GM03348 (cell line): Measurements from ENCODE around the gene CYS1.
"Not testable (repeated sequence)": the region's sequence is repeated elsewhere in the genome, so short reads cannot be mapped to it uniquely, and the experiment has no call there.

Experiments
- DNase-seq: peaks from one replicate; pipeline ENCODE4 v3.0.0; 2012; ENCODE audit warnings: low spot score

CYS1 gene

GRCh38 chr2:10029875-10030223, 50.4 kb downstream of the CYS1 start:
- no peak for DNase-seq

GRCh38 chr2:10028988-10029874, 51.0 kb downstream of the CYS1 start:
- peak; percentile 49 for DNase-seq

- no peak for DNase-seq
These were observed 51.7 kb downstream of the CYS1 start for GRCh38 chr2:10028407-10028987.

- no peak for DNase-seq
These were observed 52.4 kb downstream of the CYS1 start for GRCh38 chr2:10027660-10028330.

DNA sequence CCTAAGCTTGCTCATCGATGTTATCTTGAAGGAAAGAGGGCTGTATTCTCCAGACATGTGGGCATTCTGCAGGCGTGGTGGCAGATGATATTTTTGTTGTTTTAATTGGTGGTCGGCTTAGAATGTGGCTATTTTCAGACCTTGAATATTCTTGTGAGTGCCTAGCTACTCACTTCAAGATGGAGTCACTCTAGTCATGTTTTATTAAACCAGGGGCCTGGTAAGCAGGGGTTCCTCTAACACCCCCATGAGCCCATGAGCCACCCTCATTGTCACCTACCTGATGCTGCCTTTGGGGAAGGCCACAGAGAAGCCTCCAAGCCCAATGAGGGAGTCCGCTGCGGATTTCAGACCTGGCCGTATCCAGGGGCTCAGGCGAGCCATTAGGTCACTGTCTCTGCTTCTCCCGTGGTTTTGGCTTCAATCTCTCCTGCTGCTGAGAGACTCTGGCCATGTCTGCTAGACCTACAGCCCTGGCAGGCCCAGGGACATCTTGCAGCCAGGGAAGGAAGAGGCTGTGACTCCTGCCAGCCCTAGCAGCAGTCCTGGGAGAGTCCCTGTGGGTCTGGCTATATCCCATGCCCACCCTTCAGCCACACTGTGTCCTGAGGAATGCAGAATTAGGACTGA, 53.2 kb downstream of the CYS1 start:
- DNase-seq, result no peak

GRCh38 chr2:10022966-10023662, 57.1 kb downstream of the CYS1 start:
- no peak for DNase-seq

DNA sequence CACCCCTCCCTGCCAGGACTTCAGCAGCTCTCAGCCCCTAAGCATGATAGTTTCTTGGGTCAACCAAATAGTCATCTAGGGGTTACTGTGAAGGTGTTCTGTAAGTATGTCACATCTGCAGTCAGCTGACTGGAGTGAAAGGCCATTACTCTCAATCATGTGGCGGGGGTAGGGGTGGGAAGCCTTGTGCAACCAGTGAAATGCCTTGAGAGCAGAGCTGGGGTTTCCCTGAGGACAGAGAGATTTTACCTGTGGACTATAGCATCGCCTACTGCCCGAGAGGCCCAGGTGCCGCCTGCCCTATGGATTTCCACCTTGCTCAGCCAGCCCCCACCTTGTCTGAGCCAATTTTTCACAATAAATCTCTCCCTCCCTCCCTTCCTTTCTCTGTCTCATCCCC, 57.8 kb downstream of the CYS1 start:
- no peak for DNase-seq

DNA sequence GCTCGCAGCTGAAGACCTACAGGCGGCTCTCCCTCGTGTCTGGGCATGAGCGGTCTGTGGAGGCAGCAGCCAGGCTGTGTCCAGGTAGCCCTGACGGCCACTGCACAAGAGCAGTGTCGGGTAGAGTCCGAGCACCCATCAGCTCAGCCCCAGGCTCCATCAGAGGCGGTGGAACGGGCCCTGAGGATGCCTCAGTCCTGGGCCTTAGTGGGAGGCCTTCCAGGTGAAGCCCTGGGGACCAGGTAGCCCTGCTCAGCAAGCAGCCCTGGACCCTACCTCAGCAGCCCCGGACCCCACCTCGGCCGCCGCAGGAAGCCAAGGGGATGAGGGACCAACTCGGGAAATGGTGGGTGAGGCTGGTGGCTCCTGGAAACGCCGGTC, 58.2 kb downstream of the CYS1 start:
- DNase-seq, result no peak

DNA sequence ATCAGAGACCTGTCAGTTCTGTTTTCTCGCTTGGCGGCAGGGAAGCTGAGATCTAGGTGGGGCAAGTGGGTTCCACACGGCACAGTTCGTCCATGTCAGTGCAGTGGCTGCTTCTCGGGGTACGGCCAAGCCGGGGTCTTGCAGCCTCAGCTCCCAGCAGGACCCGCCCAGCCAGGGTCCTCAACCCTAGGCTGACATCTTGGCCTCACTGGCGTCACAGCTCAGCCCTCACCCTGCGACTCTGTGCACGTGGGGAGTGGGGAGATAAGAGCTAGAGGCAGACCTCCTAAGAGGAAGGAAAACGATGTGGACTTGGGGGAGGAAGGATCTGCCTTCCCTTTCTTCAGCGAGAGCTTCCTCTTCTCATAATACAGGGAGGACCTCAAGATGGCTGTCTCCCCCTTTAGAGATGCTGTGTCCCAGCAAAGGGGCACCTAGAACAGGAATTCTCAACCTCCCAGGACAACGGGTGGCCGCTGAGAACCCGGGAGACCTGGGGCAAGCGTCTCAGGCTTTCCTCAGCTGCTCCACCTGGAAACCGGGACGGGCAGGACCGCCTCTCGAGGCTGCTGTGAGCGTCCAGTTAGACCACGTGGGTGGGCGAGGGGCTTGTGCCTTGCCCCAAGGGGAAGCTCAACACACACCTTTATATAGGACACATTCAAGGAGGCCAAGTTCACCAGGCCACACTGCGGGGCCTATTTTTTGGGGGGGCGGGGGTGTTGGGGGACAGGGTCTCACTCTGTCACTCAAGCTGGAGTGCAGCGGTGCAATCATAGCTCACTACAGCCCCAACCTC, 60.4 kb downstream of the CYS1 start:
- DNase-seq, result no peak

DNA sequence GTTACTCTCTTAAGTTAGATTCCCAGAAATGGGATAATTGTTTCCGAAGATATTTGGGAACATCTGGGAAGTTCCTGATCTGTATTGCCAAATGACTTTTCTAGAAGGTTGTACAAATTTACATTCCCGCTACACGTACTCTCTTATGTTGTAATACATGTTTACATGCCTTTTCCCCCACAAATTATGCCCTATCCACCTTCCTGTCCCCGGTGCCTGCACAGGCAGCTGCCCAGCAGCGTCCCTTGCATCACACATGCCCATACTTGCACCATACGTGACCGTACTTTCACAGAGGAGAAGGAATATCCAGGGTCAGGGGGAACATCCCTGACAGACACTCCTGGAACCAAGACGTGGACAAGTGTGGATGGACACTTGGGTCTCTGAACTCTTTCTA, 61.0 kb downstream of the CYS1 start:
- DNase-seq, result peak; percentile 55

GRCh38 chr2:10017313-10017941, 62.8 kb downstream of the CYS1 start:
- no peak for DNase-seq

DNA sequence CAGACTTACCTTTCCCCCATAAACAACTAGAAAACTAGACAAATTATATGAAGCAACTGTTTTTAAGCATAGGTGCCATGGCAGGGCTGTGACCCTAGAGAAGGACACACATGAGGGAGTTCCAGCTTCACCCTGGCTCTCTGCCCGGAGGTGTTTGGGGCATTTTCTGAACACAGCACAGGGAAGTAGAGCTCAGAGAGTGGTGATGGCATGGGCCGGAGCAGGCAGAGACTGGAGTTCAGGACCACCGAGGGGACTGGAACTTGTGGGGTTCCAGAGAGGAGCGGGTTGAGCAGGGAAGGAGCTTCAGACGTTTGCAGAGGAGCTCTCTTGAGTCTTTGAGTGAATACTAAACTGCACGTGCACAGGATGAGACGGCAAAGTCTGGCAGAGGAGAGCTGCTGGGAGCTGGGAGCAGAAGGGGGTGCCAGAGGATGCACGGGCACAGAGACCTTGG, 63.4 kb downstream of the CYS1 start:
- no peak for DNase-seq

DNA sequence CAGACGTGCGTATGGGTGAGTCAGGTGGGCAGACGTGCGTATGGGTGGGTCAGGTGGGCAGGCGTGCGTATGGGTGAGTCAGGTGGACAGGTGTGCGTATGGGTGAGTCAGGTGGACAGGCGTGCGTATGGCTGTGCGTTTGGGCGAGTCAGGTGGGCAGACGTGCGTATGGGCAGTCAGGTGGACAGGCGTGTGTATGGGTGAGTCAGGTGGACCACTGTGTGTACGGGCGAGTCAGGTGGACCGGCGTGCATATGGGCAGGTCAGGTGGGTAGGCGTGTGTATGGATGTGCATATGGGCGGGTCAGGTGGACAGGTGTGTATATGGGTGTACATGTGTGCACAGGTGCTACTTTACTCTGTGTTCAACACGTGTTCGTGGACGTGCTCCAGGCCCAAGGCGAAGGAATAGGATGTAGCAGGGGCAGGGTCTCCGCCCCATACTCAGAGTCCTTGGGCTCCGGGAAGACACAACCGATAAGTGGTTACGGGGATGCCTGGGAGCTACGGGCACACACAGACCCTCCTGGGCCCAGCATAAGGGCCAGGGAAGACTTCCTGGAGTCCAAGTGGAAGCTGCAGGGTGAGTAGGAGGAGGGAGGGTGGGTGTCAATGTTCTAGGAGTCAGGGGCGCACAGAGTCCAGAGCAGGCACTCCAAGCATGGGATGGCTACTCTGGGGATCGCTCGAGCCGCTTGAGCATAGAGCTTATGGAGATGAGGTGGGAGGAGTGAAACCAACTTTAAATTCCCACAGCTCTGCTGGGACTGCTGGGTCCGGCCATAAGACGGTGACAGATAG, 64.0 kb downstream of the CYS1 start:
- no peak for DNase-seq

DNA sequence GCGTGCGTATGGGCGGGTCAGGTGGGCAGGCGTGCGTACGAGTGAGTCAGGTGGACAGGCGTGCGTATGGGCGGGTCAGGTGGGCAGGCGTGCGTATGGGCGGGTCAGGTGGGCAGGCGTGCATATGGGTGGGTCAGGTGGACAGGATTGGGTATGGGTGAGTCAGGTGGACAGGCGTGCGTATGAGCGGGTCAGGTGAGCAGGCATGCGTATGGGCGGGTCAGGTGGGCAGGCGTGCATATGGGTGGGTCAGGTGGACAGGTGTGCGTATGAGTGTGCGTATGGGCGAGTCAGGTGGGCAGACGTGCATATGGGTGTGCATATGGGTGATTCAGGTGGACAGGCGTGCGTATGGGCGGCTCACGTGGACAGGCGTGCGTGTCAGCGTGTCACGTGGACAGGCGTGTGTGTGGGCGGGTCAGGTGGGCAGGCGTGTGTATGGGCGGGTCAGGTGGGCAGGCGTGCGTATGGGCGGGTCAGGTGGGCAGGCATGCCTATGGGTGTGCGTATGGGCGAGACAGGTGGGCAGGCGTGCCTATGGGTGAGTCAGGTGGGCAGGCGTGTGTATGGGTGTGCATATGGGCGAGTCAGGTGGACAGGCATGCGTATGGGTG, 64.7 kb downstream of the CYS1 start:
- DNase-seq, result not testable (repeated sequence)

DNA sequence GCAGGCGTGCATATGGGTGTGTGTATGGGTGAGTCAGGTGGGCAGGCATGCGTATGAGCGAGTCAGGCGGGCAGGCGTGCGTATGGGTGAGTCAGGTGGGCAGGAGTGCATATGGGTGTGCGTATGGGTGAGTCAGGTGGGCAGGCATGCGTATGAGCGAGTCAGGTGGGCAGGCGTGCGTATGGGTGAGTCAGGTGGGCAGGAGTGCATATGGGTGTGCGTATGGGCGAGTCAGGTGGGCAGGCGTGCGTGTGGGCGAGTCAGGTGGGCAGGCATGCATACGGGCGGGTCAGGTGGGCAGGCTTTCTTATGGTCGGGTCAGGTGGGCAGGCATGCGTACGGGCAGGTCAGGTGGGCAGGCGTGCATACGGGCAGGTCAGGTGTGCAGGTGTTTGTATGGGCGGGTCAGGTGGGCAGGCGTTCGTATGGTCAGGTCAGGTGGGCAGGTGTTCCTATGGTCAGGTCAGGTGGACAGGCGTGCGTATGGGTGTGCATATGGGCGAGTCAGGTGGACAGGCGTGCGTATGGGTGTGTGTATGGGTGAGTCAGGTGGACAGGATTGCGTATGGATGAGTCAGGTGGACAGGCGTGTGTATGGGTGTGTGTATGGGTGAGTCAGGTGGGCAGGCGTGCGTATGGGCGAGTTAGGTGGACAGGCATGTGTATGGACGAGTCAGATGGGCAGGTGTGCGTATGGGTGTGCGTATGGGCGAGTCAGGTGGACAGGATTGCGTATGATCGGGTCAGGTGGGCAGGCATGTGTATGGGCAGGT, 65.6 kb downstream of the CYS1 start:
- no peak for DNase-seq

- not testable (repeated sequence) for DNase-seq
These were observed 66.4 kb downstream of the CYS1 start for GRCh38 chr2:10013651-10014417.

DNA sequence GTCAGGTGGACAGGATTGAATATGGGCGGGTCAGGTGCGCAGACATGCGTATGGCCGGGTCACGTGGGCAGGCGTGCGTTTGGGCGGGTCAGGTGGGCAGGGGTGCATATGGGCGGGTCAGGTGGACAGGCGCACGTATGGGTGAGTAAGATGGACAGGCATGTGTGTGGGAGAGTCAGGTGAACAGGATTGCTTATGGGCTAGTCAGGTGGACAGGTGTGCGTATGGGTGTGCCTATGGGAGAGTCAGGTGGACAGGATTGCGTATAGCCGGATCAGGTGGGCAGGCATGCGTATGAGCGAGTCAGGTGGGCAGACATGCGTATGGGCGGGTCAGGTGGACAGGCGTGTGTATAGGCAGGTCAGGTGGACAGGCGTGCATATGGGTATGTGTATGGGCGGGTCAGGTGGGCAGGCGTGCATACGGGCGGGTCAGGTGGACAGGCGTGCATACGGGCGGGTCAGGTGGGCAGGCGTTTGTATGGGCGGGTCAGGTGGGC, 67.2 kb downstream of the CYS1 start:
- DNase-seq, result no peak
